OCI-LY1 (cell line): ENCODE results near the gene BAZ2A.
"Not testable (repeated sequence)": the region's sequence is repeated elsewhere in the genome, so short reads cannot be mapped to it uniquely, and the experiment has no call there.

Source experiments
- CTCF ChIP-seq: fragments of 200-600 bp; sonication (generic), shearing (Covaris generic); IDR thresholded peaks from 2 replicates; pipeline ENCODE4 v1.5.1; 2017; ENCODE audit warnings: mild to moderate bottlenecking, antibody characterized with exemption, low read length, moderate library complexity, mixed read lengths
- EZH2 ChIP-seq: fragments of 200-600 bp; sonication (generic), shearing (Covaris generic); IDR thresholded peaks from 2 replicates; pipeline ENCODE4 v1.8.0; 2017; ENCODE audit warnings: borderline replicate concordance, mixed run types, mild to moderate bottlenecking, antibody characterized with exemption, low read length, moderate library complexity, mixed read lengths

GRCh38 chr12:56648023-56648422 is 17.9 kb upstream of the BAZ2A start:
- TF ChIP-seq CTCF, EZH2: not testable (repeated sequence)
